HFF-Myc (cell line): Measurements from ENCODE around the gene PRKCE.

ENCODE experiments used
- DNase-seq: peaks from one replicate; pipeline ENCODE4 v3.0.0-alpha.2; 2011; ENCODE audit warnings: low read depth; ENCODE audit errors: extremely low read depth
- H3K4me3 ChIP-seq: replicated peaks from 2 replicates; pipeline ENCODE4 v1.5.1; 2011; ENCODE audit warnings: low read depth, mild to moderate bottlenecking, control low read depth, low read length
- TF ChIP-seq, protein P1 (sequence below): IDR thresholded peaks from 2 replicates; pipeline ENCODE4 v1.5.1; 2012; ENCODE audit warnings: mild to moderate bottlenecking, low read depth, low read length, control low read depth; ENCODE audit errors: missing control alignments

Gene PRKCE

DNA sequence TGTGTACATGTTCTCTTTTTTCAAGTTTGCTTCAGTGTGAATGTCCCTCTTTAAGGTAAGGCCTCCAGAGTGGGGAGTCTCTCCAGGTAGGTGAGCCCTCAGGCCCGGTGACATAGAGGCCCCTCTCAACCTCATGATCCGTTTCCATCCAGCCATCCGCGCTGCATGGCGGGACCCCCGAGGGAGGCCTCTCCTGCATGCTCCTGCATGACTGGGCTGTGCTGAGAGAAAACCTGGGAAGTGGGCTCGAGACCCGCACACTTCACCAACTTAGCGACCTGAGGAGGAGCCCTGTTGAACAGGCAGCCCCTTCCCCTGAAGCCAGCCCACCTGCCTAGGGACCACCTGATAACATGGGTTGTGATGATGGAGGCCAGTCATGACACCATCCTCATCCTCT lies 514.4 kb downstream of the PRKCE start:
- TF ChIP-seq, protein P1, sequence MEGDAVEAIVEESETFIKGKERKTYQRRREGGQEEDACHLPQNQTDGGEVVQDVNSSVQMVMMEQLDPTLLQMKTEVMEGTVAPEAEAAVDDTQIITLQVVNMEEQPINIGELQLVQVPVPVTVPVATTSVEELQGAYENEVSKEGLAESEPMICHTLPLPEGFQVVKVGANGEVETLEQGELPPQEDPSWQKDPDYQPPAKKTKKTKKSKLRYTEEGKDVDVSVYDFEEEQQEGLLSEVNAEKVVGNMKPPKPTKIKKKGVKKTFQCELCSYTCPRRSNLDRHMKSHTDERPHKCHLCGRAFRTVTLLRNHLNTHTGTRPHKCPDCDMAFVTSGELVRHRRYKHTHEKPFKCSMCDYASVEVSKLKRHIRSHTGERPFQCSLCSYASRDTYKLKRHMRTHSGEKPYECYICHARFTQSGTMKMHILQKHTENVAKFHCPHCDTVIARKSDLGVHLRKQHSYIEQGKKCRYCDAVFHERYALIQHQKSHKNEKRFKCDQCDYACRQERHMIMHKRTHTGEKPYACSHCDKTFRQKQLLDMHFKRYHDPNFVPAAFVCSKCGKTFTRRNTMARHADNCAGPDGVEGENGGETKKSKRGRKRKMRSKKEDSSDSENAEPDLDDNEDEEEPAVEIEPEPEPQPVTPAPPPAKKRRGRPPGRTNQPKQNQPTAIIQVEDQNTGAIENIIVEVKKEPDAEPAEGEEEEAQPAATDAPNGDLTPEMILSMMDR: no peak
- DNase-seq: no peak
- H3K4me3 ChIP-seq: no peak overlapping the region

DNA sequence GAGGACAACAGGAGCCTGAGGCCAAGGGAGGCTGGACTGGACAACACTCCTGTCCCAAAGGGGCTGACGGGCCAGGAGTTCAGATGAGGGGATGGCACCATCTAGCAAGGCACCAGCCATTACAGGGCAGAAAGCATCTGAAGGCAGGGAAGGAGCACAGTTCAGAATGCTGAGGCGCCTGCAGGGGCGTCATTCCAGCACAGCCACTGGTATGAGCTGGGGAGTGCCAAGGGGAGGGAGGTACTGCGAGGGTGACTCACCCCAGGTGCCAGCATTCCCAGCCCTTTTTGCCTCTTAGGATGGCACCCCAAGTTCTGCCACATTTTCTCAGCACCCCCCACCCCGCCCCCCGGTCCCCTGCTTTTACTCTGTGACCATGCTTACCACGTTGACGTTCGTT lies 515.9 kb downstream of the PRKCE start:
- no peak for DNase-seq
- no peak overlapping the region for H3K4me3 ChIP-seq
- TF ChIP-seq, protein P1: no peak

DNA sequence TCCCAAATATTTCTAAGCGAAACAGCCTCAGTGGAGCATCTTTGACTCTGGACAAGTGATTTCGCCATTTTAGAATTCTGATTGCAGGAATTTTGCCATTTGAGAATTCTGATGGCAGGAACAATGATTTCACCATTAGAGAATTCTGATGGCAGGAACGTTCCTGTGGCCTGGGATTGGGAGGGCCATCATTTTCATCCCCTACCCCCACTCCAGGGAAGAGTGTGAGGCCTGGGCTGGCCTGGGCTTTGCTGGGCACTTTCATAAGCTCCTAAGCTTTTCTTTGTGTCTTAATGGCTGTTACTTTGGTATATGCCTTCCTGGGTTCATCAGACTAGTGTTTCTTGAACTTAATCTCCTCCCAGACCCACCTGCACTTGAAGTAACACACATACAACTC lies 516.4 kb downstream of the PRKCE start:
- TF ChIP-seq, protein P1: no peak
- no peak for DNase-seq
- H3K4me3 ChIP-seq: no peak overlapping the region

DNA sequence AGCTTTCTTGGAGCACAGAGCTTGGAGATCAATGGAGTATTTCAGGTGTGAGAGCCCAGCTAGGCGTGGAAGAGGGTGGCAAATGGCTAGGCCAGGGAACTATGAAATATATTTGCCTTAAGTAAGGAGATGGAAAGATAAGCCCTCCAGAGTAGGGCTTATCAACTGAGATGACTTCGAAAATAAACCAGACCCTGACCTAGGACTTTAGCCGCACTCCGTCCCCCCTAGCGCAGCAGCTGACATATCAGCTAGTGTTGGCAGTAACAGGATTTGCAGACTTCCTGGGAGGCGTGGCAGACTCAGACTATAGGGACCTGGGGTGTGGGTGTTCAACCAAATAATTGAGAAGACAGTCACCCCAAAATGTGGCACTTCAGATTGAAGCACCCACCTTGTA lies 518.0 kb downstream of the PRKCE start:
- no peak for DNase-seq
- TF ChIP-seq, protein P1: no peak
- no peak overlapping the region for H3K4me3 ChIP-seq

DNA sequence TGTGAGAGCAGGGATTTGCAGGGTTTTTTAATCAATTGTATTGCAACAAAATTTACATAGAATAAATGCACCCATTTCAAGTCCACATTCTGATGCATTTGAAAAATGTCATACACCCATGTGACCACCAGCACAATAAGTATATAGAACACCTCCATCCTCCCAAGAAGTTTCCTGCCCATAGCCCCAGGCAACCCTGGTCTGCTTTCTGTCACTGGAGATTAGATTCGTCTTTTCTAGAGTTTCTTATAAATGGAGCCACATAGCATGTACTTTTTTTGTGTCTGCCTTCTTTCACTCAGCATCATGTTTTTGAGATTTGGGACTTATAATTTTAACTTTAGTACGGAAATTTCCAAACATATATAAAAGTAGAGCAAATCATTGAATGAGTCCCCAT lies 518.6 kb downstream of the PRKCE start:
- no peak for DNase-seq
- TF ChIP-seq, protein P1: no peak

DNA sequence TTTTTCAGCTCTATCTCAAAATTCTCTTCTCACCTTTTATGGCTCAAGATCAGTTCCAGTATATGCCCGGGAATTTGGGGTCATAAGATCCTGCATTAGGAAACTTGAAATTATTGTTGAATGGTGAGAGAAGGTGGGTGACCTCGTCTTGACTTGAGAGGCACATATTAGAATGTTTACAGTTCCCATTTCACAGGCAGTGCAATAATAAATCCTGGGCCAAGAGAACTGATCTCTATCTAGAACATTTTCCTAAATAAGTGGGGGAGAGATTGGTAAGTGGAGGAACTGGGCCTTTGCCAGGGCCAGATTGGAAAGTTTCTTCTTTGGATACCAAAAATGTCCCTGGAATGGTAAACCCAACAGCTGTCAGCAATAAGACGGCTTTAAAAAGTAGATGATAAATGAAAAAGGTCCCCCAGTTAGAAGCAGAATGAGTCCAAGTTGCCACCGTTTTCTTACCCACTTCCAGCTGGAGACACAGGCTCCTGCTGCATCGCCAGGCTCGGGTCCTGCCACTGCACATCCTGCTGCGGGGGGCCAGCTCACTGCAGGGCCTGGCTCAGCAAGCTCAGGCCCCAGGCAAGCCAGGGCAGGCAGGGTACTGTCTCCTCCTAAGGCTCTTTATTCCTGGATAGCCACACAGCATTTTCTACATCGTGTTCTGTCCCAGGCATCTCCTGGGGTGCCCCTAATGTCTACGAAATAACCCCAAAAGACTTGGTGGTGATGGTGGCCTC lies 519.3 kb downstream of the PRKCE start:
- TF ChIP-seq, protein P1: no peak
- DNase-seq: no peak
- H3K4me3 ChIP-seq: no peak overlapping the region

More for the DNA sequence above, 518.6 kb downstream of the PRKCE start:
- no peak overlapping the region for H3K4me3 ChIP-seq
